H9 (cell line): ENCODE results near the gene RCHY1. TPM values are rescaled to one million over a fixed set of nuclear protein-coding genes. Genes with fewer than 3 reads are reported as not detected.

ENCODE experiments used
- DNase-seq: peaks from one replicate; pipeline ENCODE4 v3.0.0-alpha.2; 2017
- H2AFZ ChIP-seq: one replicate; pipeline ENCODE4 v1.6.1; 2013; ENCODE audit warnings: mild to moderate bottlenecking, low read length, control low read depth, moderate library complexity
- H2AK5ac ChIP-seq: 2 replicates; pipeline ENCODE4 v1.6.1; 2013; ENCODE audit warnings: low read length, control low read depth, mixed read lengths; ENCODE audit not compliant: insufficient read length
- H2BK120ac ChIP-seq: one replicate; pipeline ENCODE4 v1.6.1; 2013; ENCODE audit warnings: low read depth, mild to moderate bottlenecking, low read length, control low read depth, inconsistent platforms; ENCODE audit not compliant: poor library complexity, severe bottlenecking
- H2BK12ac ChIP-seq: 2 replicates; pipeline ENCODE4 v1.6.1; 2013; ENCODE audit warnings: low read length, control low read depth, mixed read lengths, low read depth; ENCODE audit not compliant: insufficient read length
- H2BK15ac ChIP-seq: 2 replicates; pipeline ENCODE4 v1.6.1; 2013; ENCODE audit warnings: low read depth, low read length, control low read depth
- H2BK20ac ChIP-seq: one replicate; pipeline ENCODE4 v1.6.1; 2013; ENCODE audit warnings: low read depth, mild to moderate bottlenecking, low read length, control low read depth, inconsistent platforms; ENCODE audit not compliant: poor library complexity, severe bottlenecking
- H2BK5ac ChIP-seq: 2 replicates; pipeline ENCODE4 v1.6.1; 2013; ENCODE audit warnings: low read length, control low read depth, mixed read lengths; ENCODE audit not compliant: insufficient read length
- H3K14ac ChIP-seq: 2 replicates; pipeline ENCODE4 v1.6.1; 2013; ENCODE audit warnings: low read length, control low read depth; ENCODE audit not compliant: insufficient read depth
- H3K18ac ChIP-seq: 2 replicates; pipeline ENCODE4 v1.6.1; 2013; ENCODE audit warnings: low read depth, mild to moderate bottlenecking, mixed read lengths, low read length, control low read depth; ENCODE audit not compliant: insufficient read length
- H3K23ac ChIP-seq: 2 replicates; pipeline ENCODE4 v1.6.1; 2013; ENCODE audit warnings: low read length, control low read depth, mixed read lengths, low read depth; ENCODE audit not compliant: insufficient read length
- H3K23me2 ChIP-seq: 2 replicates; pipeline ENCODE4 v1.6.1; 2013; ENCODE audit warnings: low read depth, mild to moderate bottlenecking, mixed read lengths, low read length, control low read depth; ENCODE audit not compliant: insufficient read length, poor library complexity, severe bottlenecking
- H3K27ac ChIP-seq: 2 replicates; pipeline ENCODE4 v1.5.1; 2013; ENCODE audit warnings: low read length, control low read depth, mixed read lengths, low read depth; ENCODE audit not compliant: insufficient read length
- H3K27me3 ChIP-seq: 2 replicates; pipeline ENCODE4 v1.6.1; 2013; ENCODE audit warnings: low read length, control low read depth, inconsistent platforms; ENCODE audit not compliant: insufficient read depth
- H3K4ac ChIP-seq: 2 replicates; pipeline ENCODE4 v1.6.1; 2013; ENCODE audit warnings: low read depth, mild to moderate bottlenecking, control low read depth, inconsistent platforms, low read length, moderate library complexity
- H3K4me1 ChIP-seq: 2 replicates; pipeline ENCODE4 v1.6.1; 2013; ENCODE audit warnings: low read length, control low read depth, inconsistent platforms; ENCODE audit not compliant: insufficient read depth
- H3K4me2 ChIP-seq: 2 replicates; pipeline ENCODE4 v1.6.1; 2013; ENCODE audit warnings: low read length, control low read depth, mixed read lengths; ENCODE audit not compliant: insufficient read length, insufficient read depth
- H3K56ac ChIP-seq: 2 replicates; pipeline ENCODE4 v1.6.1; 2013; ENCODE audit warnings: low read depth, mild to moderate bottlenecking, mixed read lengths, low read length, control low read depth; ENCODE audit not compliant: insufficient read length
- H3K79me1 ChIP-seq: 2 replicates; pipeline ENCODE4 v1.6.1; 2013; ENCODE audit warnings: low read depth, mild to moderate bottlenecking, moderate library complexity, low read length, control low read depth, inconsistent platforms; ENCODE audit not compliant: insufficient read depth, poor library complexity, severe bottlenecking
- H3K79me2 ChIP-seq: 2 replicates; pipeline ENCODE4 v1.6.1; 2013; ENCODE audit warnings: low read length, control low read depth, inconsistent platforms; ENCODE audit not compliant: insufficient read depth
- H3K9ac ChIP-seq: 2 replicates; pipeline ENCODE4 v1.6.1; 2013; ENCODE audit warnings: low read length, control low read depth, mixed read lengths; ENCODE audit not compliant: insufficient read length; ENCODE audit errors: extremely low read depth
- H3K9me3 ChIP-seq: one replicate; pipeline ENCODE4 v1.6.1; 2013; ENCODE audit warnings: low read depth, low read length, inconsistent platforms; ENCODE audit not compliant: control insufficient read depth
- H3T11ph ChIP-seq: one replicate; pipeline ENCODE4 v1.6.1; 2013; ENCODE audit warnings: mild to moderate bottlenecking, low read length, control low read depth, inconsistent platforms
- H4K20me1 ChIP-seq: one replicate; pipeline ENCODE4 v1.6.1; 2013; ENCODE audit not compliant: control insufficient read depth, insufficient read length, insufficient read depth
- H4K5ac ChIP-seq: 2 replicates; pipeline ENCODE4 v1.6.1; 2013; ENCODE audit warnings: low read depth, mild to moderate bottlenecking, mixed read lengths, low read length, control low read depth; ENCODE audit not compliant: insufficient read length
- H4K8ac ChIP-seq: replicated peaks from 2 replicates; pipeline ENCODE4 v1.6.1; 2013; ENCODE audit warnings: low read length, control low read depth, mixed read lengths, low read depth; ENCODE audit not compliant: insufficient read length
- H4K91ac ChIP-seq: 2 replicates; pipeline ENCODE4 v1.6.1; 2013; ENCODE audit warnings: low read depth, mild to moderate bottlenecking, moderate library complexity, mixed read lengths, low read length, control low read depth; ENCODE audit not compliant: insufficient read length
- H3K27ac Mint-ChIP-seq, 3 experiments: 2 replicates in 2 of 3; 3 replicates in 1 of 3; pipeline ENCODE4 v1.8.0; 2020 to 2021; ENCODE audit warnings: mixed read lengths in 3 of 3, mild to moderate bottlenecking in 1 of 3, moderate library complexity in 1 of 3
- H3K27me3 Mint-ChIP-seq: 2 replicates; pipeline ENCODE4 v1.8.0; 2021; ENCODE audit warnings: low read depth, mild to moderate bottlenecking, moderate library complexity, mixed read lengths
- H3K36me3 Mint-ChIP-seq, 3 experiments: 2 replicates in 2 of 3; 3 replicates in 1 of 3; pipeline ENCODE4 v1.8.0; 2020 to 2021; ENCODE audit warnings: low read depth in 3 of 3, mixed read lengths in 3 of 3; ENCODE audit not compliant: insufficient read depth in 1 of 3
- H3K4me1 Mint-ChIP-seq, 2 experiments: 2 replicates each; pipeline ENCODE4 v1.8.0; 2020; ENCODE audit warnings: mixed read lengths in 2 of 2
- H3K4me3 Mint-ChIP-seq, 2 experiments: 2 replicates in 1 of 2; 3 replicates in 1 of 2; pipeline ENCODE4 v1.8.0; 2020 to 2021; ENCODE audit warnings: mild to moderate bottlenecking in 2 of 2, mixed read lengths in 2 of 2, moderate library complexity in 1 of 2
- H3K9me3 Mint-ChIP-seq, 2 experiments: 2 replicates in 1 of 2; 3 replicates in 1 of 2; pipeline ENCODE4 v1.8.0; 2020; ENCODE audit warnings: mild to moderate bottlenecking in 2 of 2, mixed read lengths in 2 of 2, moderate library complexity in 1 of 2
- WGBS: extraction: QIAGEN DNeasy Blood & Tissue Kit; methylation state at CpG from one replicate; pipeline ENCODE4 v1.1.7; 2013; ENCODE audit warnings: missing lambda C conversion rate, low lambda C conversion rate, mixed read lengths; ENCODE audit not compliant: insufficient read length; ENCODE audit errors: extremely low coverage; 5-methylcytosine and 5-hydroxymethylcytosine counted together
- total RNA-seq: library from RNA; stranded (reverse); gene quantifications from 2 replicates; pipeline ENCODE4 v1.2.1, GENCODE V29; 2021
- TF ChIP-seq, protein P1 (sequence below): fragments of 200-600 bp; sonication (generic); conservative IDR thresholded peaks from 3 replicates; pipeline ENCODE4 v1.8.0; 2021; ENCODE audit warnings: antibody characterized with exemption, mild to moderate bottlenecking

RCHY1 gene
- total RNA-seq, 1 experiment from 2014 or later: 47.9 TPM

DNA sequence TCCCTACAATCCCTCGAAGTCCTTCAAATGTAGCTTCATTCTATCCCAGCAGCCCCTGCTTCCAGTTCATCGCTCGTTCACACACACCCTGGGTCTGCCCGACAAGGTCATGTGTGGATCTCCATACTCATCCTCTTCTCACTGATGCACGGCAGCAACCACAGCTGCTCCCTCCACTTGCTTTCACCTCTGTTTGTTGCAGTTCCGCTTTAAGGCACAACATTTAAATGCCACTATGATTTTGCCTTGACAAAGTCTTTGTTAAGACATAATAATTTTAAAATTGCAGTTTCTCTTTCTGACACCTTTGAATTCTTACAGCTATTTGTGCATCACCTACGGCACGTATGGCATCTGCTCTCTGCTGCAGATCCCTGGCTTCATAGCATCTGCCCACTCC, 43.5 kb upstream of the RCHY1 start:
- no peak overlapping the region for H3K27ac ChIP-seq
- no peak overlapping the region for H3K4me2 ChIP-seq
- no peak overlapping the region for H3K23ac ChIP-seq
- no peaks in the 10 kb centered on the region for H3K9me3 ChIP-seq
- H3K4ac ChIP-seq: no peak overlapping the region
- no peak overlapping the region for H3K56ac ChIP-seq
- H3K27me3 ChIP-seq: no peaks in the 10 kb centered on the region
- H4K5ac ChIP-seq: no peak overlapping the region
- TF ChIP-seq, protein P1, sequence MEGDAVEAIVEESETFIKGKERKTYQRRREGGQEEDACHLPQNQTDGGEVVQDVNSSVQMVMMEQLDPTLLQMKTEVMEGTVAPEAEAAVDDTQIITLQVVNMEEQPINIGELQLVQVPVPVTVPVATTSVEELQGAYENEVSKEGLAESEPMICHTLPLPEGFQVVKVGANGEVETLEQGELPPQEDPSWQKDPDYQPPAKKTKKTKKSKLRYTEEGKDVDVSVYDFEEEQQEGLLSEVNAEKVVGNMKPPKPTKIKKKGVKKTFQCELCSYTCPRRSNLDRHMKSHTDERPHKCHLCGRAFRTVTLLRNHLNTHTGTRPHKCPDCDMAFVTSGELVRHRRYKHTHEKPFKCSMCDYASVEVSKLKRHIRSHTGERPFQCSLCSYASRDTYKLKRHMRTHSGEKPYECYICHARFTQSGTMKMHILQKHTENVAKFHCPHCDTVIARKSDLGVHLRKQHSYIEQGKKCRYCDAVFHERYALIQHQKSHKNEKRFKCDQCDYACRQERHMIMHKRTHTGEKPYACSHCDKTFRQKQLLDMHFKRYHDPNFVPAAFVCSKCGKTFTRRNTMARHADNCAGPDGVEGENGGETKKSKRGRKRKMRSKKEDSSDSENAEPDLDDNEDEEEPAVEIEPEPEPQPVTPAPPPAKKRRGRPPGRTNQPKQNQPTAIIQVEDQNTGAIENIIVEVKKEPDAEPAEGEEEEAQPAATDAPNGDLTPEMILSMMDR: no peak
- no CpG with 5 or more reads among the region's 8 CpGs for WGBS
- no peak overlapping the region for H3K9ac ChIP-seq
- Mint-ChIP-seq H3K4me1 (peaks cover 16 to 20% of the 10 kb centered on the region in 2 experiments), H3K27me3 (no peaks in the 10 kb centered on the region), H3K4me3 (no peak overlapping the region), H3K27ac (no peak overlapping the region), H3K9me3 (no peaks in the 10 kb centered on the region), H3K36me3 (no peaks in the 10 kb centered on the region; a peak in 1 of 7 replicates)
- no peaks in the 10 kb centered on the region for H3K79me2 ChIP-seq
- no peak overlapping the region for H2AFZ ChIP-seq
- H2AK5ac ChIP-seq: no peak overlapping the region
- H4K20me1 ChIP-seq: no peaks in the 10 kb centered on the region
- no peak overlapping the region for H3T11ph ChIP-seq
- H2BK15ac ChIP-seq: no peak overlapping the region
- no peak overlapping the region for H4K91ac ChIP-seq
- no peak overlapping the region for H3K18ac ChIP-seq
- no peak for DNase-seq
- no peak overlapping the region for H4K8ac ChIP-seq
- H2BK20ac ChIP-seq: no peak overlapping the region
- no peak overlapping the region for H2BK120ac ChIP-seq
- peaks cover 3% of the 10 kb centered on the region; the same call in 1 of the 2 replicates for H3K4me1 ChIP-seq
- H2BK12ac ChIP-seq: no peak overlapping the region
- no peaks in the 10 kb centered on the region for H3K79me1 ChIP-seq
- H2BK5ac ChIP-seq: no peak overlapping the region
- H3K14ac ChIP-seq: no peak overlapping the region
- no peaks in the 10 kb centered on the region for H3K23me2 ChIP-seq
